Right lobe of liver (tissue), 6 donors: ENCODE data around the gene SNRPA1. TPM values are rescaled to one million over a fixed set of nuclear protein-coding genes. Genes with fewer than 3 reads are reported as not detected.
"Not testable (repeated sequence)": the region's sequence is repeated elsewhere in the genome, so short reads cannot be mapped to it uniquely, and the experiment has no call there.

Experiments used
- ATAC-seq, 4 donors: fragments of 200-7000 bp; cut with Tn5 transposase; one replicate each; pipeline ENCODE4 v1.9.1; 2020; ENCODE audit warnings: mild to moderate bottlenecking in 4 of 4, moderate library complexity in 4 of 4
- DNase-seq, 3 donors: peaks; one replicate each; pipeline ENCODE4 v3.0.0-alpha.2; 2020
- H3K27ac ChIP-seq, 3 donors: fragments of 200-600 bp; one replicate each; pipeline ENCODE4 v1.8.0; 2022
- H3K27me3 ChIP-seq, 2 donors: fragments of 200-600 bp; one replicate each; pipeline ENCODE4 v1.8.0; 2022
- H3K36me3 ChIP-seq, 4 donors: fragments of 200-600 bp; sonication (generic) in 1 of 4; one replicate each; pipeline versions ENCODE4 v1.5.1 to v1.8.0; 2017 to 2022; ENCODE audit warnings: control low read depth in 1 of 4
- H3K4me1 ChIP-seq, 4 donors: fragments of 200-600 bp; sonication (generic) in 1 of 4; one replicate each; pipeline versions ENCODE4 v1.5.1 to v1.8.0; 2017 to 2022; ENCODE audit warnings: control low read depth in 1 of 4
- H3K4me3 ChIP-seq, 3 donors: fragments of 200-600 bp; one replicate each; pipeline ENCODE4 v1.8.0; 2022
- H3K9me3 ChIP-seq, 4 donors: fragments of 200-600 bp; sonication (generic) in 1 of 4; one replicate each; pipeline versions ENCODE4 v1.5.1 to v1.8.0; 2017 to 2022; ENCODE audit warnings: control low read depth in 1 of 4
- POLR2A ChIP-seq: fragments of 450-650 bp; IDR thresholded peaks from one replicate; pipeline ENCODE4 v1.6.1; 2017; ENCODE audit warnings: antibody characterized with exemption, mild to moderate bottlenecking
- WGBS: methylation state at CpG from one replicate; pipeline ENCODE4 v1.1.6; 2018; ENCODE audit warnings: low coverage, low lambda C conversion rate; ENCODE audit not compliant: insufficient coverage; ENCODE audit errors: missing lambda C conversion rate; 5-methylcytosine and 5-hydroxymethylcytosine counted together
- intact Hi-C, 2 donors: fragments of 100-400 bp; cut with DNase I; formaldehyde crosslinking; loops; one replicate each; pipeline versions ENCODE4 v1.11.2 to v1.14.1; 2022
- long read RNA-seq: library from polyadenylated mRNA; unstranded; transcript quantifications from one replicate; pipeline ENCODE4 v2.0.0, GENCODE V29; 2019
- total RNA-seq, 6 experiments: library from RNA; depleted of rRNA in 2 of 6; stranded (reverse); fragments of >200 nt in 2 of 6; fragmentation: NEBNext Ultra II Directional in 3 of 6; extraction: Animal tissue kit (Norgen Biotek cat#: 25700) in 3 of 6; gene quantifications; one replicate each; pipeline versions ENCODE4 v1.1.0 to v1.2.4, GENCODE V29; 2016 to 2023
- TF ChIP-seq, protein P1 (sequence below), 4 donors: fragments of 200-600 bp in 3 of 4; fragments of 450-650 bp in 1 of 4; IDR thresholded peaks; one replicate each; pipeline versions ENCODE4 v1.5.1 to v1.8.0; 2016 to 2022; ENCODE audit warnings: antibody characterized with exemption in 4 of 4, mild to moderate bottlenecking in 2 of 4
- donor health status: DM: no; HTN: yes; CAD: no.
- donor health status: DM: no; HTN: no; CAD: no.
- donor health status: DM: no; HTN: no; CAD: no.
- donor health status: DM: no; HTN: yes; CAD: no.
- donor health status: DM: no; HTN: yes; CAD: no.

Gene SNRPA1
- 10 to 100 TPM; 17.7 to 28.6 (median 24.1) TPM for total RNA-seq
- long read RNA-seq, partial matches to known transcripts = 0 of 1 reads
- long read RNA-seq, other reads (novel, unspliced or antisense) = 0 of 1 reads

DNA sequence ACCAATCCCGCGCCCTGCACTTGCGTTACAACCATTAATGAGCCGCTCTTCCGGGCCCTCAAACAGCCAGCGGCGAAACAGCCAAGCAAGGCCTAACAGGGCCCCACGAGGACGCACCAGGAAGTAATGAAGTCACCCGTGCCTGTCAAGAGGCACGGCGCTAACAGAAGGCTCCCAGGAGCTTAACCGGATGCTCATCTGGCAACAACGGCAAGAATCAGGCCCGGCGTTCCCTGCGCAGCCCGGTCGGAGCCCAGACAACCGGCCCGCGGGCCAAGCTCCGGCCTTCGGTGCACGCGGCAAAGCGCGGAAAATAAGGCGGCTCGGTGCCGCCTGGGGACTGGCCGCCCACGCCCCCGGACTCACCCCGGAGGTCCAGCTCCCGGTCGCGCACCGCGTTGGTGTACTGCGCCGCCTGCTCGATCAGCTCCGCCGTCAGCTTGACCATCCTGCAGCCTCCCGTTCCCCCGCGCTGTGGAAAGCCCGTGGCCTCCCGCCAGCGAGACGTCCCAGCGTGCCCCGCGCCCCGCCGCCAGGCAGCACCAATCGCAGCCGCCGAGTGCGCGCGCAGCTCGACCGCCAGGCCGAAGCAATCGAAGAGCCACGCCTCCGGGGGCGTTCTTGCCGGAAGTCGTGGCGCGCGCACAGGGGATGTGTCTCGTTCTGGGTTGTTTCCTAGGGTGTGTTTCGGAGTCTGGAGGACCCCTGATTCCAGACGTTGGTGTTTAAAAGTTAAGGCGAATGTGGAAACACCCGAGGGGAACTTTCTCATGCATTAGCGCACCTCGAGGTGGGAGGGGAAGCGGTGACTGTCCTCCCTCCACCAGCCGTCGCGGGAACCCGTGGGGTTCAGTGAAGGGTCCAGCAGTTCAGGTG is at the start of gene SNRPA1:
TSS of gene SNRPA1 (minus strand) at position 518 of the 876 bp plus-strand sequence. CDS start at position 448, 70 bp downstream.
- Histone ChIP-seq H3K36me3 (peaks cover 0 to 8% (median 0%) of the 10 kb centered on the region in 4 donors), H3K27ac (peak within 1 kb of the TSS; percentile 82 to 91 (median 86)), H3K27me3 (no peaks in the 10 kb centered on the region), H3K4me3 (peak within 1 kb of the TSS; percentile 74 to 96 (median 92)), H3K4me1 (peaks cover 0 to 11% (median 2%) of the 10 kb centered on the region in 4 donors), H3K9me3 (no peaks in the 10 kb centered on the region)
- ATAC-seq (peak; percentile 81 to 93 (median 92)), DNase-seq (peak; percentile 98 to 99 (median 98))
- 0% methylated on average over 15 of the region's 87 CpGs for WGBS
- TF ChIP-seq POLR2A = peak; percentile 87
- TF ChIP-seq, protein P1, sequence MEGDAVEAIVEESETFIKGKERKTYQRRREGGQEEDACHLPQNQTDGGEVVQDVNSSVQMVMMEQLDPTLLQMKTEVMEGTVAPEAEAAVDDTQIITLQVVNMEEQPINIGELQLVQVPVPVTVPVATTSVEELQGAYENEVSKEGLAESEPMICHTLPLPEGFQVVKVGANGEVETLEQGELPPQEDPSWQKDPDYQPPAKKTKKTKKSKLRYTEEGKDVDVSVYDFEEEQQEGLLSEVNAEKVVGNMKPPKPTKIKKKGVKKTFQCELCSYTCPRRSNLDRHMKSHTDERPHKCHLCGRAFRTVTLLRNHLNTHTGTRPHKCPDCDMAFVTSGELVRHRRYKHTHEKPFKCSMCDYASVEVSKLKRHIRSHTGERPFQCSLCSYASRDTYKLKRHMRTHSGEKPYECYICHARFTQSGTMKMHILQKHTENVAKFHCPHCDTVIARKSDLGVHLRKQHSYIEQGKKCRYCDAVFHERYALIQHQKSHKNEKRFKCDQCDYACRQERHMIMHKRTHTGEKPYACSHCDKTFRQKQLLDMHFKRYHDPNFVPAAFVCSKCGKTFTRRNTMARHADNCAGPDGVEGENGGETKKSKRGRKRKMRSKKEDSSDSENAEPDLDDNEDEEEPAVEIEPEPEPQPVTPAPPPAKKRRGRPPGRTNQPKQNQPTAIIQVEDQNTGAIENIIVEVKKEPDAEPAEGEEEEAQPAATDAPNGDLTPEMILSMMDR (IDR thresholded peaks at IDR 0.05) = no peak
- intact Hi-C loops = no loop called here

DNA sequence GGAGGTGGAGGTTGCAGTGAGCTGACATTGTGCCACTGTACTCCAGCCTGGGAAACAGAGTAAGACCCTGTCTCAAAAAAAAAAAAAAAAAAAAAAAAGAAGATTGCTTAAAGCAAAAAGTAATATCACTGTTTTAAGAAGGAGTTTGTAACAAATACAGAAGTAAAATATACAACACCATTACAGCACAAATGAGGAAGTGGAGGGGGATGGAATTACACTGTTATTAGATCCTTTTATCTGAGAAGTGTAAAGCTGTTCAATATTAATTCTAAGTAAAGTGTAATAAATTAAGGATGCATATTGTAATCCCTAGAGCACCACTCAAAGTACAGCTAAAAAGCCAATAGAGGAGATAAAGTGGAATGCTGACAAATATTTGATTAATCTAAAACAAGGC is 47.0 kb upstream of the SNRPA1 start:
- no peaks in the 10 kb centered on the region for H3K4me1 ChIP-seq
- DNase-seq (no peak), ATAC-seq (no peak)
- peaks cover 0 to 21% (median 7%) of the 10 kb centered on the region in 4 donors for H3K36me3 ChIP-seq
- no peak overlapping the region for H3K27ac ChIP-seq
- H3K9me3 ChIP-seq = no peaks in the 10 kb centered on the region
- intact Hi-C loops = no loop called here
- no peaks in the 10 kb centered on the region for H3K27me3 ChIP-seq
- no peak overlapping the region for H3K4me3 ChIP-seq
- TF ChIP-seq, protein P1 (IDR thresholded peaks at IDR 0.05) = no peak
- no peak for TF ChIP-seq POLR2A

DNA sequence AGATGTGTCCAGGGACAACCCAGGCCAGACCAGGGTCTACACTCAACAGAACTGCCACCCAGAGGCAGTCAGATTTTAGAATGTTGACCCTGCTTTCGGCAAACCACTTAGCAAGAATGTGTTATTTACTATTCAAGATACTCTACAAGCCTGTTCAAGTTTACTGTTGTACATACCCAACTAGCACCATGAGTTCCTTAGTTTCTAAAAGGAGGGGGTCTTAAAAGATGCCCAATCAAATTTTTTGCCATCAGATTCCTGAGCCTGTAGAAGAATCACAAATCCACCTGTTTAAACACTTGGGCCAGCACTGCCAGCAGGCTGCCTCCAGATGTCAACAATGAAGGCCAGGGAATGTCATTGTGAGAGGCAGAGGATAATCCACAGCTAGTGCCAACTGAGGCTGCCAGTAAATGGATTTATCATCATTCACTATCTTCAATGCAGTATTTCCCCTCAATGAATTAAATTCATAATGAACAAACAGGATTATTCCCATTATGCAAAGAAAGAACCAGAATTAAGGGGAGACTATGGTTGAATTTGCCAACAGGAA is 43.5 kb upstream of the SNRPA1 start:
- H3K27ac ChIP-seq = no peak overlapping the region
- TF ChIP-seq, protein P1 (IDR thresholded peaks at IDR 0.05) = no peak
- TF ChIP-seq POLR2A = no peak
- intact Hi-C loops = no loop called here
- no peak overlapping the region for H3K4me3 ChIP-seq
- no peaks in the 10 kb centered on the region for H3K4me1 ChIP-seq
- H3K9me3 ChIP-seq = no peaks in the 10 kb centered on the region
- peaks cover 0 to 29% (median 5%) of the 10 kb centered on the region in 4 donors for H3K36me3 ChIP-seq
- ATAC-seq (no peak), DNase-seq (no peak)
- WGBS = 57% methylated on average over 1 of the region's 1 CpG
- H3K27me3 ChIP-seq = no peaks in the 10 kb centered on the region

DNA sequence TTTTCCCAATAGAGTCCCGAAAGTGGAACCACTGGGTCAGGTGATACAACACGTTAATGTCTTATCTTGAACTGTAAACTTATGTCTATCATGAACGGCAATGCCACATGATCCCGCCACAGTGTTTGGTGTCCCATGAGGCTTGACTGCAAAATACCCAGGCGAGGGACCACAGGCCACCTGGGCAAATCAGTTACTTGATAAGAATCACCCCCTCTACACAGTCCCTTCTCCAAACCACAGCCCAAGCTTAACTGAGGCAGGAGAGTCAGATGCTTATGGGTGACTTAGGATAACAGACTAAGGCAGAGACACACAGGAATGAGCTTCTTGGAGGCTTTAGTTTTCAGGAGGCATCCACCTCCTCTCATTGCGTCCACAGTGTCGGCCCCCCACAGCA is 42.9 kb upstream of the SNRPA1 start:
- no peak overlapping the region for H3K27ac ChIP-seq
- no peak for TF ChIP-seq POLR2A
- TF ChIP-seq, protein P1 (IDR thresholded peaks at IDR 0.05) = no peak
- 51% methylated on average over 5 of the region's 7 CpGs for WGBS
- ATAC-seq = no peak
- H3K4me3 ChIP-seq = no peak overlapping the region
- peaks cover 0 to 29% (median 5%) of the 10 kb centered on the region in 4 donors for H3K36me3 ChIP-seq
- no peaks in the 10 kb centered on the region for H3K9me3 ChIP-seq
- H3K4me1 ChIP-seq = no peaks in the 10 kb centered on the region
- no peak for DNase-seq
- no peaks in the 10 kb centered on the region for H3K27me3 ChIP-seq
- intact Hi-C loops = no loop called here

DNA sequence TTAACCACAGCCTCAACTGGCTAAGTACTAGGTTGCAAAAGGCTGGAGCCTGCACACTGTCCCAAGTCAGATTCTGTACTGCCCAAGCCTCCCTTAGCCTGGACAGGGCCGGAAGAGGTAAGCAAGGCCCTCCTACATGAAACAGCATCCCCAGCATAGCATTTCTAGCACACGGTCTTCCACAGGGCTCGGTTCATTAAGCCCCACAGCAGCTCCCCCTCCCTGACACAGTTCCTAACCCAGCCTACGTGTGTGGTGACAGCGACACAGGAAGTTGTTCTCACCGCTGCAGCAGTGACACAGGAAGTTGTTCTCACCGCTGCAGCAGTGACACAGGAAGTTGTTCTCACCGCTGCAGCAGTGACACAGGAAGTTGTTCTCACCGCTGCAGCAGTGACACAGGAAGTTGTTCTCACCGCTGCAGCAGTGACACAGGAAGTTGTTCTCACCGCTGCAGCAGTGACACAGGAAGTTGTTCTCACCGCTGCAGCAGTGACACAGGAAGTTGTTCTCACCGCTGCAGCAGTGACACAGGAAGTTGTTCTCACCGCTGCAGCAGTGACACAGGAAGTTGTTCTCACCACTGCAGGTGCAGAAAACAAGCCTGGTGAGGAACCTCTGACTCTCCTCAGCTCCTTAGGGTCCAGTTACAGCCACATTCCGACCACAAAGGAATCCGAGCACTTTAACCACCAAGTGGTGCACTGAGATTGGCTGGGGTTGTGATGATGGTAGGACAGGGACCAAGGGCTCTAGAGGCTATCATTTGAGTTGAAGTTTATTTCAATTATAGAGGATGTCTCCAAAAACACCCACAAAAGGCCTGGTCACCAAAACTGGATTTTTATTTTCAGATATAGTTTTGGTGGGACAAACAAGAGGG is 39.1 kb upstream of the SNRPA1 start:
- H3K36me3 ChIP-seq = peaks cover 0 to 51% (median 7%) of the 10 kb centered on the region in 4 donors
- H3K27me3 ChIP-seq, H3K4me1 ChIP-seq, intact Hi-C loops, H3K27ac ChIP-seq, H3K4me3 ChIP-seq, H3K9me3 ChIP-seq: not testable (repeated sequence)
- ATAC-seq (peak in 1 of 4 donors; percentile 19), DNase-seq (peak in 1 of 3 donors; percentile 15)
- WGBS = 89% methylated on average over 5 of the region's 16 CpGs
